Measurements from ENCODE around the gene CCDC9B.

CCDC9B gene

DNA sequence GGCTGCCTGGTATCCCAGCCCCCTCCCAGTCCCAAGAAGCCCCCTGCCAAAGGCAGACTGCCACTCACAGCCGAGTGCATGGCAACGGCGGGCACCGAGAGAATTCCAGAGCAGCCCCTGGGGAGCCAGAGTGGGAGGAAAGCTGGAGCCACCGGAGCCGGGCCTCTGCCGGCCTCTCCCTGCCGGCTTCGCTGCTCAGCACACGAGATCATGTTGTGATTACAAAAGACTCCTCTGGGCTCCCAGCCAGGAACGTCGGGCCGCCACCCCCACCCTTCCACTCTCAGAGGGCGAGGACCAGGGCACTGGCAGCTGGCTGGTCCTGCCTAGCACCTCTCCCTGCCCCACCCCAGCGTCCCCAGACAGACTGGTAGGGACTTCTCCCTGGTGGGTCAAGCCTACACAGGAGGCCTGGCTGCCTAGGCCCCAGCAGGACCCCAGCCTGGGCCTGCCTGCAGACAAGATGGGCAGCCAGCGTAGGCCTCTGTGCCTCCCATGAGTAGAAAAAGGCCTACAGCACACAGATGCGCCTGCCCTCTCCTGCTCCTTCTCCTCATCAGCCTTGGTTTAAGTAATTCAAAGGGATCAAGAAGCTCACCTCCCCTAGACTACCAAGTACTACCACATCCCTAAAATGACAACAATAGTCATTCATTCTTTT, at the start of gene CCDC9B:
TSS of gene CCDC9B (minus strand) at position 200 of the 661 bp plus-strand sequence. CDS start at position 80, 120 bp downstream.
- peak; percentile 93 for DNase-seq (ENCODE audit: low read depth)

GRCh38 chr15:40389824-40390595, 49.3 kb upstream of the CCDC9B start:
- no peak for DNase-seq (ENCODE audit: low read depth)

DNA sequence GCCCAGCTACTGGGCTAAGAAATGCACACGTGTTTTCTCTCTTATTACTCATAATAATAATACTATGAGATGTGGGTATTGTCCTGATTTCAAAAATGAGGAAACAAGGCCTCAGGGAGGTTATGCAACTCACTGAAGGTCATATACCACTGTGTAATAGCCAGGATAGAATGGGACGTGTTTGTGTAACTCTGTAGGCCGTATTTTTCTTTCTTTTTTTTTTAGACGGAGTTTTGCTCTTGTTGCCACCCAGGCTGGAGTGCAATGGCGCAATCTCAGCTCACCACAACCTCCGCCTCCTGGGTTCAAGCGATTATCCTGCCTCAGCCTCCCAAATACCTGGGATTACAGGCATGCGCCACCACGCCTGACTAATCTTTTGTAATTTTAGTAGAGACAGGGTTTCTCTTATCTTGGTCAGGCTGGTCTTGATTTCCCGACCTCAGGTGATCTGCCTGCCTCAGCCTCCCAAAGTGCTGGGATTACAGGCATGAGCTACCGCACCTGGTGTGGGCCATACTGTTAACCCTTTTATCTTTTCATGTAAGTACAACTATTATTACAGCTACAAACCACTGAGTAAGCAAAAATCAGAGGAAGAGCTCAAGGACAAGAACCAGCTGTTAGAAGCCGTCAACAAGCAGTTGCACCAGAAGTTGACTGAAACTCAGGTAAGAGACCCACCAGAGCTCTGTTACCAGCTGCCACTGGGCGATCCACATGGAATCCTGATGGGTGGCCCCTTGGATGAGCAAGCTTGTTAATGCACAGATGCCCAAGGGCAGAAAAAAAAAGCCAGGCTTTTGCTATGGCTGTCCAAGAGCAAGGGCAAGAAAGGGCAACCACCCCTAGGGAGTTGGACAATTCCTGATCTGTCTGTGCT, 48.4 kb upstream of the CCDC9B start:
- DNase-seq (ENCODE audit: low read depth), result no peak

DNA sequence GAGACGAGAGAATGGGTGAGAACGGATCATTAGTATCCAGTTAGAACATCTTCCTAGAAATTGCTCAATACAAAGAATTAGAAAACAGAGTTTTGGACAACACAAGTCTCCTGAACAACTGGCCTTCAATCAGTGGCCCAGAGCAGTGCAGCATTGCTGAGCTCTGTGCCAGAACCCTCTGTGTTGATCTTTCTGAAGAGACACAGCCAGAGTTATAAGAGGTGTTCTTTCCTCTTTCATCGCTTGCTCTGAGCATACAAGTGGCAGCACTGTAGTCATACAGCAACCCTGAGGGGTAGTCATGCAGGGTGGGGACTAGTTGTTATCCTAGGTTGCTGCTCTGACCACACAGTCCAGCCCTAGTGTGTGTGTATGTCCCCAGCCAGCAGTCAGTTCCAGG, 45.7 kb upstream of the CCDC9B start:
- DNase-seq (ENCODE audit: low read depth), result no peak

- peak; percentile 94 for DNase-seq (ENCODE audit: low read depth)
Measured at GRCh38 chr15:40382580-40383456, 42.1 kb upstream of the CCDC9B start, which contains the start of gene KNSTRN. TSS of gene KNSTRN (plus strand) at chr15:40382721. CDS start at chr15:40382836, 115 bp downstream.

DNA sequence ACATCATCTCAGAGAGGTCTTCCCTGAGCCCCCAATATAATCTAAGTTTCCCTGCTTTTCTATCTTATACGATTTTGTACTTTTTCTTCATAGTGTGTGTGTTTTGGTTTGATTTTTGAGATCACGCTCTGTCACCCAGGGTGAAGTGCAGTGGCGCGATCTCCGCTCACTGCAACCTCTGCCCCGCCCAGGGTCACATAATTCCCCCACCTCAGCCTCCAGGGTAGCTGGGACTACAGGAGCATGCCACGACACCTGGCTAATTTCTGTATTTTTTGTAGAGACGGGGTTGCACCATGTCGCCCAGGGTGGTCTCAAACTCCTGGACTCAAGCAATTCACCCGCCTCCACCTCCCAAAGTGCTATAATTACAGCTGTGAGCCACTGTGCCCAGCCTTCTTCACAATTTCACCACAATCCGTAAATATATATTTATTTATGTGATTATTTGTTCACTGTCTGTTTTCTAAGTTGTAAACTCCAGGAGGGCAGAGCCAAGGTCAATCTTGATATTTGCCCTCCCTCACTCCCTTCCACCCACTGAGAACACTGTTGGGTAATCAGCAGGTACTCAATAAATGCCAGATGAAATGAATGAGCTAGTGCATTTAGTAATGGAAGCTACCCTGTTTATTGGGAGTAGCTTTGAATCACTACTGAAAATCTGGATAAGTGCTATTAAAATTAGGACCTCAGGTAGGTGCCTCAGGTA, 41.2 kb upstream of the CCDC9B start:
- DNase-seq (ENCODE audit: low read depth), result no peak

- no peak for DNase-seq (ENCODE audit: low read depth)
Measured at GRCh38 chr15:40380636-40381035, 39.9 kb upstream of the CCDC9B start.

DNA sequence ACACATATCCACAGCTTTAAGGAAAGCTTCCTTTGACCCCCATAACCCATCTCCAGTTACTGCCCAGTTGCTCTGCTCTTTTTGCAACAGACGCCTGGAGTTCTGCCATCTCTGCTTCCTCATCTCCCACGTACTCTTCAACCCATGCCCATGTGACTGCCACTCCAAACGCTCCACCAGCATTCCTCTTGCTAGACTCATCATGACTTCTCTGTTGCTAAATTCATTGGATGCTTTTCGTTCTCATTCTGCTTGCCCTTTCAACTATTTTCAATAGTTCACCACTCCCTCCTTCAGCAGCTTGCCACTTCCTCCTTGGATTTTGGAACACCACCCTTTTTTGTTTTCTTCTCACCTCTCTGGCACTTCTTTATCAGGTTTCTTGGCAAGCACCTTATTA, 39.1 kb upstream of the CCDC9B start:
- DNase-seq (ENCODE audit: low read depth), result peak; percentile 98

DNA sequence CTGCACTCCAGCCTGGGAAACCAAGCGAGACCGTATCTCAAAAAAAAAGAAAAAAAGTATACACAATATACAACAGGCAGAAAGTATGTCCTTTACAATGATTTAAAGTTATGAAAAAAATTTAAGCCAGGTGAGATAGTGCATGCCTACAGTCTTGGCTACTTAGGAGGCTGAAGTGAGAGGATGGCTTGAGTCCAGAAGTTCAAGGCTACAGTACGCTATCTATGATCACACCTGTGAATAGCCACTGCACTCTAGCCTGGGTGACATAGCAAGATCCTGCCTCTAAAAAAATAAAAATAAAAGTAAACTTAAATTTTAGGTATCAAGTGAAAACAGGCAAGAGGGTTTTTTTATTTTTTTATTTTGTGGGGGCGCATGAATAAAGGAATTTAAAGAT, 38.6 kb upstream of the CCDC9B start:
- no peak for DNase-seq (ENCODE audit: low read depth)

GRCh38 chr15:40377606-40378005, 36.9 kb upstream of the CCDC9B start:
- DNase-seq (ENCODE audit: low read depth), result no peak

DNA sequence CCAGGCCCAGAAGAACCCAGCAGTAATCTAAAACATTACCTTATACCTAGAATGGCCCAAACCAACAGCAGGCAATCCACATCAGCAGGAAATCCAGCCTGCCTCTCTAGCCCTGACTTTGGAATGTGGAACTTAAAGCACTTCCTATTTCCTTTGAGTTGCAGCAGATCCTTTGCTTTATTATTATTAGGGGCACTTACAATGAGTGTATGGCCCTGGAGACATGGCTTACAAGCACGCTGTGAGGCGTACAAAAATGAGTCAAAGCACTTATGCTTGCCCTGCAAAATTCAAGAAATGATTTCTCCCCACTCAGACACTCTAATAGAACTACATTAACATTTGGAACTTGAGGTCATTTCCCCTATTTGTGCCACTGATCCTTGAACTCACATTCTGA, 32.2 kb upstream of the CCDC9B start:
- DNase-seq (ENCODE audit: low read depth), result peak; percentile 57

DNA sequence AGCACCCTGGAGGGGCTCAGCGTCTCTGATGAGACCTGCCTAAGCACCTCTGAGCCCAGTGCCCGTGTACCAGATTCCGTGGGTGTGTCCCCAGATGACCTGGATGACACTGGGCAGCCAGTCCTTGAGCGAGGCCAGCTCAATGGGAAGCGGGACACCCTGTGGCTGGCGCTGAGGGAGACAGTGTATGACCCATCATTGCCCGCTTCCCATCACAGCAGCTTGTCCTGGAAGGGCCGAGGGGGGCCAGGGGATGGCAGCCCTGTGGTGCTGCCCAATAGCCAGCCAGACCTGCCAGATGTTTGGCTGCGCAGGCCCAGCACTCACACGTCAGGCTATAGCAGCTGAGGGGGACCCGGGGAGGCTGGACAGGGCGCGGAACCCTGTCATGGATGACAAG, 29.2 kb upstream of the CCDC9B start:
- DNase-seq (ENCODE audit: low read depth), result no peak

GRCh38 chr15:40369474-40369869, 28.7 kb upstream of the CCDC9B start:
- DNase-seq (ENCODE audit: low read depth), result no peak

DNA sequence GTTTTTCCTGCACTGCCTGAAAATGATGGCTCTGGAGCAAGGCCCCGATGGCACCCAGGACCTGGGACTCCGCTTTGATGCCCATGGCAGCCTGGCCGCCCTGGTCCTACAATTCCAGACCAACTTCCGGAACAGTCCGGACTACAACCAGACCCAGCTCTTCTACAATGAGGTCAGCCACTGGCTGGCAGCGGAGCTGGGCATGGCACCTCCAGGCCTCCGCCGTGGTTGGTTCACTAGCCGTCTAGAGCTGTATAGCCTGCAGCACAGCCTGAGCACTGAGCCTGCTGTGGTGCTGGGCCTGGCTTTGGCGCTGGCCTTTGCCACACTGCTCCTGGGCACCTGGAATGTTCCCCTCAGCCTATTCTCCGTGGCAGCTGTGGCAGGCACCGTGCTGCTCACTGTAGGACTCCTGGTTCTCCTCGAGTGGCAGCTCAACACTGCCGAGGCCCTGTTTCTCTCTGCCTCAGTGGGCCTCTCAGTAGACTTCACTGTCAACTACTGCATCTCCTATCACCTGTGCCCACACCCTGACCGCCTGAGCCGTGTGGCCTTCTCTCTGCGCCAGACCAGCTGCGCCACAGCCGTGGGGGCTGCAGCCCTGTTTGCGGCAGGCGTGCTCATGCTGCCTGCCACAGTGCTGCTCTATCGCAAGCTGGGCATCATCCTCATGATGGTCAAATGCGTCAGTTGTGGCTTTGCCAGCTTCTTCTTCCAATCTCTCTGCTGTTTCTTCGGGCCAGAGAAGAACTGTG, 28.2 kb upstream of the CCDC9B start:
- no peak for DNase-seq (ENCODE audit: low read depth)

DNA sequence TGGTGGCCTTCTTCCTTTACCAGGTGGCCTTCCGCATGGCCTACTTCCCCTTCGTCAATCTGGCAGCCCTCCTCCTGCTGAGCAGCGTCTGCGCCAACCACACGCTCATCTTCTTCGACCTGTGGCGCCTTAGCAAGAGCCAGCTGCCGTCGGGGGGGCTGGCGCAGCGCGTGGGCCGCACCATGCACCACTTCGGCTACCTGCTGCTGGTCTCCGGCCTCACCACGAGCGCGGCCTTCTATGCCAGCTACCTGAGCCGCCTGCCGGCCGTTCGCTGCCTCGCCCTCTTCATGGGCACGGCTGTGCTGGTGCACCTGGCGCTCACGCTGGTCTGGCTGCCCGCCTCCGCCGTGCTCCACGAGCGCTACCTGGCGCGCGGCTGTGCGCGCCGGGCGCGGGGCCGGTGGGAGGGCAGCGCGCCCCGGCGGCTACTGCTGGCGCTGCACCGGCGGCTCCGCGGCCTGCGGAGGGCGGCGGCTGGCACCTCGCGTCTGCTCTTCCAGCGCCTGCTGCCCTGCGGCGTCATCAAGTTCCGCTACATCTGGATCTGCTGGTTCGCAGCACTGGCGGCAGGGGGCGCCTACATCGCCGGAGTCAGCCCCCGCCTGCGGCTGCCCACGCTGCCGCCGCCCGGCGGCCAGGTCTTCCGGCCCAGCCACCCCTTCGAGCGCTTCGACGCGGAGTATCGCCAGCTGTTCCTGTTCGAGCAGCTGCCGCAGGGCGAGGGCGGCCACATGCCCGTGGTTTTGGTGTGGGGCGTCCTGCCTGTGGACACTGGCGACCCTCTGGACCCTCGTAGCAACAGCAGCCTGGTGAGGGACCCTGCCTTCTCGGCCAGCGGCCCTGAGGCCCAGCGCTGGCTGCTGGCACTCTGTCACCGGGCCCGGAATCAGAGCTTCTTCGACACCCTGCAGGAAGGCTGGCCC, 27.2 kb upstream of the CCDC9B start:
- DNase-seq (ENCODE audit: low read depth), result peak; percentile 91

- DNase-seq (ENCODE audit: low read depth), result no peak
Measured at GRCh38 chr15:40367371-40367685, 26.6 kb upstream of the CCDC9B start.

GRCh38 chr15:40366457-40367370, 26.0 kb upstream of the CCDC9B start:
- DNase-seq (ENCODE audit: low read depth), result no peak
